GM12891 (cell line): ENCODE measurements around the gene STAT4.
"Not testable (repeated sequence)": the region's sequence is repeated elsewhere in the genome, so short reads cannot be mapped to it uniquely, and the experiment has no call there.

Experiments
- DNase-seq: peaks from one replicate; pipeline ENCODE4 v3.0.0; 2011; ENCODE audit warnings: low spot score; ENCODE audit not compliant: insufficient read length
- FAIRE-seq: peaks from 2 replicates; lab custom pipeline; 2011; peaks lifted over from hg19 to GRCh38; lab: Jason Lieb, UNC
- PAX5 ChIP-seq: IDR thresholded peaks from 2 replicates; pipeline ENCODE4 v1.6.1; 2011; ENCODE audit warnings: low read length, moderate library complexity, mild to moderate bottlenecking; ENCODE audit not compliant: insufficient read depth, severe bottlenecking
- POLR2A ChIP-seq: IDR thresholded peaks from 2 replicates; pipeline ENCODE4 v1.6.1; 2011; ENCODE audit warnings: low read depth, low read length, control low read depth
- POLR2AphosphoS5 ChIP-seq: IDR thresholded peaks from 2 replicates; pipeline ENCODE4 v1.6.1; 2011; ENCODE audit warnings: low read depth, low read length, control low read depth
- POU2F2 ChIP-seq: IDR thresholded peaks from 2 replicates; pipeline ENCODE4 v1.6.1; 2011; ENCODE audit warnings: low read depth, mild to moderate bottlenecking, control low read depth, low read length, moderate library complexity
- SPI1 ChIP-seq: IDR thresholded peaks from 2 replicates; pipeline ENCODE4 v1.6.1; 2011; ENCODE audit warnings: low read depth, low read length, control low read depth
- TAF1 ChIP-seq: IDR thresholded peaks from 2 replicates; pipeline ENCODE4 v1.6.1; 2011; ENCODE audit warnings: low read depth, low read length, control low read depth

The STAT4 gene

DNA sequence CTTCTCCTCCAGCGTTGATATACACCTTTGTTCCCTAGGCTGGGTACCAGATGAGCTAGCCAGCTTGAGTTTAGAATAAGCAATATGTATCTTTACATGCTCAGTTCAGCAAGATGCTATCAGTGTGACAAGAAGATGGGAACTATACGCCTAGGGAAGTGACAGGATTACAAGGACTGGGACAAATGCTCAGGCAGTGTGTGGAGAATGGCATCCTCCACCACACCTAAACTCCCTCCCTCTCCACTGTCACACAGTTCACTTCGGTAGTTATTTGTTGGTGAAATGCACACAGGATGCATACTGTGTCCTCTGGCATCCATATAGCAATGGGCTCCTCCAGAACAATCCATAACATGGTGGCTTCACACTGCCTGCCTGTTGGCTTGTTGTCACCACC lies 144.5 kb downstream of the STAT4 start:
- no peak for FAIRE-seq
- DNase-seq: no peak
- TF ChIP-seq POLR2A (peak; percentile 18), TAF1 (no peak)

- DNase-seq (no peak), FAIRE-seq (no peak)
- TF ChIP-seq POLR2AphosphoS5 (peak; percentile 40; the same call in 1 of the 2 replicates), PAX5 (no peak), SPI1 (no peak), POLR2A (peak; percentile 63), TAF1 (no peak), POU2F2 (no peak)
Observed at GRCh38 chr2:191003405-191004309, 147.1 kb downstream of the STAT4 start.

DNA sequence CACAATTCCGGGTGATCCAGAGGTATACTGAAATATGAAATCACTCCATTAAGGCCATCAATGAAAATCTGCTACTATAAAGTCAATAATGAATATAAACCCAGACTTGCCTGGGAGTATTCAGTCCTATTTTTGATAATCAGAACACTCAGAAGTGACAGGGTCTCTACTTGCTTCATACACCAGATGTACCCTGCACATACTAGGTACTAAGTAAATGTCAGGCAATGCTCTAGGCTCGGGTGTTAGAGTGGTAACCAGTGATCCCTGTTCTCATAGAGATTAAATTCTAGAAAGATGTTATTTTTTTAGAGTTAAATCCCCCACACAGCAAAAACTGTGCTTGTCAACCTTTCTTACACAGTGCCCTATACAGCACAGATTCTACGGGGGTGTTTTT lies 149.2 kb downstream of the STAT4 start:
- DNase-seq: no peak
- no peak for TF ChIP-seq PAX5
- TF ChIP-seq POLR2AphosphoS5: peak; percentile 70; the same call in 1 of the 2 replicates
- TF ChIP-seq POLR2A: peak; percentile 80
- no peak for TF ChIP-seq SPI1
- FAIRE-seq: no peak

DNA sequence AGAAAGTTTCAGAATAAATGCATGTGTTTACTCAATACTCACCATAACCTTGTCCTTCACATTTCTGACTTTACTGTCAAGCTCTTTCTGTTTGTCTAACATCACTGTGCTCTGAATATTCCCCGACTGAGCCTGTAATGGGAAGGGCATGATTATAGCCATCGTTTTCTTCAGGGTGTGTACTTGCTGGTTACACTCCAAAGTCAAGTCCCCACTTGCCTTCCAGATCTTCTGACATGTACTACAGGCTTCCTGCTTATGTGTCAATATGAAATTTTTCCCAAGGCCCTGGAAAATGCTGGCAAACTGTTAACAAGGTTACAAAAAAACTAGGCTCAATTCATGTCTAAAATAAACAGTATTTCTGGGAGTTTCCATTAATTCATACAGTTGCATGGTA lies 149.8 kb downstream of the STAT4 start:
- no peak for DNase-seq
- TF ChIP-seq SPI1 (no peak), POLR2A (no peak), TAF1 (no peak), POLR2AphosphoS5 (no peak), PAX5 (no peak), POU2F2 (no peak)
- no peak for FAIRE-seq

DNA sequence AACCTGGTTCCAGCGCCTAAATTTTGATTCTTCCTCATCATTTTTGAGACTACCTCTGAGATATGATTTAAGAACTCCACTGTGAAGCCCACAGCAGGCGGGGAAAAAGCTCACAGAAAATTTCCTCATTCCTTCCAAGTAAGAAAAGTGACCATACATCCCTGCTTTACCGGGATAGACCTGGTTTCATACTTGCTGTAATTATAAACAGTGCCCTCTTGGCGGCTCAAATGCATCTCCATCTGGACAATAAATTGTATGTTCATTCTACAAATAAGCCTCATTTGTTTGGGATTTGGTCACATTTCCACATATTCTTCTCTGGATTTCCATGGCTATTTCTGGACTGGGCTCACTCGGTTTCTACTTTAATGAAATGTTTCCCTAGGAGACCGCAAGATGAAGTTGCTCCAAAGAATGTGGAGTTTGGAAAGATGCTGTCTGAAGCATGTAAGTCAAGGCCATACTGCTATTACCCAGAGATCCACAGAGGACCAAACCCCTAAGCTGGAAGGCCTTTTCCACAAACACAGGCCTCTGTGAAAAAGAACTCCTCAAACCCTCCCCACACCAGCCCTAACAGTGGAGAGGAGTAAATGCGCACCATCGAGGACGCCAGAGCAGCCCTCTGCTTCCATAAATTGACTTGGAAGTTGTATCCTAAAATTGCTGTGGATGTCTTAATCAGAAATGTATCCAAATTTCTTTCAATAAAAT lies 150.7 kb downstream of the STAT4 start:
- peak; percentile 48 for TF ChIP-seq POLR2A
- peak; percentile 75 for TF ChIP-seq POLR2AphosphoS5
- no peak for TF ChIP-seq TAF1
- DNase-seq: no peak

DNA sequence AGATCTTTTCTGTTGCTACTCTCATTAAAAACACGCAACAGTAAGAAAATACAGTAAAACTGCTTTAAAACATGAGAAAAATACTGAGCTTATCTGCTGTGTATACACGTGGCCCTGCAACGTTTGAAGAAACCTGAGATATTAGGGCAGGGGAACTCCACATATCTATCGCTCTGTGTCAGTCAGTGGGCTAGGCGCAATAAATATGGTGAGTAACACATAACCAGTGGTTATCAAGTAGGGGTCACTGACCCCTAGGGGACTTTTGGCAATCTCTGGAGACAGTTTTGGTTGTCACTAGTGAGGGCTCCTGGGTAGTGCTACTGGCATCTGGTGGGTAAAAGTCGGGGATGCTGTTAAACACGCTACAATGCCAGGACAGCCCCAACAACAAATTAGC lies 151.7 kb downstream of the STAT4 start:
- peak; percentile 72; the same call in 1 of the 2 replicates for TF ChIP-seq POLR2AphosphoS5
- TF ChIP-seq SPI1: no peak
- FAIRE-seq: no peak
- DNase-seq: no peak

More for the DNA sequence above, 150.7 kb downstream of the STAT4 start:
- no peak for FAIRE-seq

- FAIRE-seq (no peak), DNase-seq (no peak)
- TF ChIP-seq SPI1 (no peak), POLR2A (0 out of 2 replicates have a peak, but pooled peaks have one; percentile 11)
Observed at GRCh38 chr2:190997526-190998113, 153.2 kb downstream of the STAT4 start.

DNA sequence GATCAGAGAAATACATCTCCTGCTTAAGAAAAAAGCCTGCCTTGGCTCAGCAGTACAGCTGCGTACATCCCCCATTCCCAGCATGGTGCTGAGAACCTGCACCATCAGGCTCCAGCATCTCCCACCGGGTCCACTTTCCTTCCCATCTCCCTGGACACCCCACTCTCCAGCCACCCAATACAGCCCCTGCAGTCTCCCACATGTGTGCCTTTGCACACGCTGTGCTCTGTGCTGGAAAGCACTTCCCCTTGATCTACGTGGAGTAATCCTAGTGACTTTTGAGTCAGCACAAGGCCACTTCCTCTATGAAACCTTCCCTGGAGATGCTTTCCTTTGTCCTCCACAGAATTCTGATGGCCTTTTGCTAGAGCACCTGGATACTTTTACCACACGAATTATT lies 153.8 kb downstream of the STAT4 start:
- peak; percentile 80 for TF ChIP-seq POLR2AphosphoS5
- TF ChIP-seq TAF1: no peak
- TF ChIP-seq POU2F2: no peak
- peak; percentile 69 for TF ChIP-seq SPI1
- TF ChIP-seq PAX5: no peak
- TF ChIP-seq POLR2A: peak; percentile 73

DNA sequence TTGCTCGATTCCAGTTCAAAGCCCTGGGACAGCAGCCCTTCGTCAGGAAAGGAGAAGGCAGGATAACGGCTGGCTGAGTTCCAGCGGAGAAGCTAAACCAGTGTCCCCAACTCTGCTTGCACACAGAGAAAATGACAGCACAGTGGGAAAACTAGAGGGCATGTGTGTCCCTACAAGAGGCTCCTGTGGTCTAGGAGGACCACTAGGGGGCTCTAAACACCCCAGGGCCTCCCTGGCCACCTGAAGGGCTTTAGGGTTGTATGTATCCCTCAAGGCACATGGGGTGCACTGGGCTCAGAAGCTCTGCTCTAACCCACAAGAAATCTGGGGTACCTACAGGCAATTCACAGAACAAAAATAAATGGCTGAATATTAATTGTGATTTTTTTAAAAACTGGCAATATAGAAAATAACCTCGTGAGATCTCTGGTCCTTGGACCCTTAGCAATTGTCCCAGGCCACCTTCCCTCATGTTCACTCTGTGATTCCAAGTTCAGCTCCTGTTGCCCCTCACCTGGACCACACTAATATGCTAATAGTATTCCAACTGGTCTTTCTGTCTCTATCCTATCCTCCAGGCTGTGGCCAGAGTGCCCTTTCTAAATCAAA lies 154.4 kb downstream of the STAT4 start:
- DNase-seq: peak; percentile 15
- TF ChIP-seq PAX5: no peak
- TF ChIP-seq TAF1: no peak
- no peak for TF ChIP-seq POLR2A
- no peak for TF ChIP-seq SPI1
- TF ChIP-seq POU2F2: no peak
- no peak; the same call in 1 of the 2 replicates for TF ChIP-seq POLR2AphosphoS5
- FAIRE-seq: no peak

More for the DNA sequence above, 153.8 kb downstream of the STAT4 start:
- FAIRE-seq (no peak), DNase-seq (no peak)

DNA sequence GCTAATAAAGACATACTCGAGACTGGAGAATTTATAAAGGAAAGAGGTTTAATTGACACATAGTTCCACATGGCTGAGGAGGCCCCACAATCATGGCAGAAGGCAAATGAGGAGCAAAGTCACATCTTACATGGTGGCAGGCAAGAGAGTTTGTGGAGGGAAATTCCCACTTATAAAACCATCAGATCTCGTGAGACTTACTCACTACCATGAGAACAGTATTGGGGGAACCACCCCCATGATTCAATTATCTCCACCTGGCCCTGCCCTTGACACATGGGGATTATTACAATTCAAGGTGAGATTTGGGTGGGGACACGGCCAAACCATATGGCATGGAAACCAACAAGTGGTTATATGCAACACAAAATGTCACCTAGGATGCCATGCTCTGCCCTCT lies 155.5 kb downstream of the STAT4 start:
- not testable (repeated sequence) for FAIRE-seq, DNase-seq

DNA sequence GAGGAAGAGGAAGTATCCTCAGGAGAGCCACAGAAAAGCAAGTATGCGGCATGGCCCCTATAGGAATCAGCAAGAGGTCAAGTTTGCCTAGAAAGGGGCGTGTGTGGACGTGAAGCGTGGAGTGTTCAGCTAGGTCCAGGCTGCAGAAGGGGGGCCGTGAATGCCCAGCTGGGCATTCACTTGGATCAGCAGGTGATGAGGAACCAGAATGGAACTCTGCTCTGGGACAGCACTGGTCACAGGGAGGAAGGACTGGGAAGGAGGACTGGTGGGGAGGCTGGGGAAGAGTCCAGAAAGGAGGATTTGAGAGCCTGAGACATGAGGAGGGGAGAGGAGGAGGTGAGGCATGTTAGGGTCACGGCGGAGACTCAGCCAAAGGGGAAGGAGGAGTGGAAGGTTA lies 156.6 kb downstream of the STAT4 start:
- DNase-seq (no peak), FAIRE-seq (no peak)
- TF ChIP-seq PAX5 (no peak), POLR2AphosphoS5 (peak; percentile 14; the same call in 1 of the 2 replicates), POU2F2 (0 out of 2 replicates have a peak, but pooled peaks have one; percentile 19), TAF1 (no peak), POLR2A (peak; percentile 72; the same call in 1 of the 2 replicates), SPI1 (no peak)
